NCI-H2196 treated with DMSO at 0.1 percent for 48 hours (cell line): ENCODE data around the gene TSC2.

Source experiments
- DNase-seq: peaks from one replicate; lab custom pipeline; 2025; ENCODE audit not compliant: unreplicated experiment; lab: John Stamatoyannopoulos, UW

The TSC2 gene

GRCh38 chr16:2066139-2066538 lies 18.4 kb downstream of the TSC2 start:
- no peak for DNase-seq

- DNase-seq: no peak
These were observed 23.0 kb downstream of the TSC2 start for GRCh38 chr16:2070576-2071453.

GRCh38 chr16:2071454-2072202 lies 23.8 kb downstream of the TSC2 start:
- no peak for DNase-seq

- DNase-seq: no peak
These were observed 25.1 kb downstream of the TSC2 start for GRCh38 chr16:2072926-2073325.

GRCh38 chr16:2074071-2074470 lies 26.3 kb downstream of the TSC2 start:
- no peak for DNase-seq

- no peak for DNase-seq
These were observed 27.8 kb downstream of the TSC2 start for GRCh38 chr16:2075631-2076030.

GRCh38 chr16:2076072-2076865 lies 28.5 kb downstream of the TSC2 start:
- no peak for DNase-seq

- DNase-seq: no peak
These were observed 29.2 kb downstream of the TSC2 start for GRCh38 chr16:2077016-2077415.

GRCh38 chr16:2077696-2078095 lies 29.9 kb downstream of the TSC2 start:
- DNase-seq: no peak

- DNase-seq: no peak
These were observed 30.3 kb downstream of the TSC2 start for GRCh38 chr16:2078096-2078495.

GRCh38 chr16:2078691-2079090 lies 30.9 kb downstream of the TSC2 start:
- DNase-seq: no peak

GRCh38 chr16:2079311-2079800 lies 31.6 kb downstream of the TSC2 start:
- DNase-seq: no peak

GRCh38 chr16:2079991-2080390 lies 32.2 kb downstream of the TSC2 start:
- DNase-seq: no peak

GRCh38 chr16:2081201-2082084 lies 33.7 kb downstream of the TSC2 start:
- no peak for DNase-seq

GRCh38 chr16:2082171-2082982 lies 34.6 kb downstream of the TSC2 start:
- DNase-seq: peak; percentile 97

- DNase-seq: no peak
These were observed 35.2 kb downstream of the TSC2 start for GRCh38 chr16:2082983-2083364.

GRCh38 chr16:2083409-2083808 lies 35.6 kb downstream of the TSC2 start:
- DNase-seq: no peak

GRCh38 chr16:2083876-2084780 lies 36.3 kb downstream of the TSC2 start:
- no peak for DNase-seq
